ENCODE data around the gene LRRC51. TPM values are rescaled to one million over a fixed set of nuclear protein-coding genes. Genes with fewer than 3 reads are reported as not detected.

Gene LRRC51
- total RNA-seq, 1 donor from 2014 or later: 4.4 TPM

DNA sequence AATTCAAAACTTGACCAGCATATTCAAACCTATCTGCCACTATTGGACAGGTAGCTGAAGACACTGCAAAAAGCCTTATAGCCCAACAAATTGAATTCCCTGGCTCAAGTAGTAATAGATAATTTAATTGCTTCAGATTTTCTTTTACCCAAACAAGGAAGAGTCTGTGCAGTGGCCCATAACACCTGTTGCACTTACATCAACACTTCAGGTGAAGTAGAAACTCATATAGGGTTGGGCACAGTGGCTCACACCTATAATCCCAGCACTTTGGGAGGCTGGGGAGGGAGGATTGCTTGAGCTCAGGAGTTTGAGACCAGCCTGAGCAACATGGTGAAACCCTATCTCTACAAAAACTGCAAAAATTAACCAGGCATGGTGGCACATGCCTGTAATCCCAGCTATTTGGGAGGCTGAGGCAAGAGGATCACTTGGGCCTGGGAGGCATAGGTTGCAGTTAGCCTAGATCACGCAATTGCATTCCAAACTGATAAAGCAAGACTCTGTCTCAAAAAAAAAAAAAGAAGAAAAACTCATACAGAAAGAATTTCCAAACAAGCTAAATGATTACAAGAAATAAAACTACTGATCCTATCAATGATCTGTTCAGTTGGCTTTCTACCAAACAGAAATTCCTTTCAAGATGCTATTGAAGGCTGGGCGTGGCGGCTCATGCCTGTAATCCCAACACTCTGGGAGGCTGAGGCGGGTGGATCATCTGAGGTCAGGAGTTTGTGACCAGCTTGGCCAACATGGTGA, 64.3 kb downstream of the LRRC51 start:
- H3K9me3 ChIP-seq (ENCODE audit: insufficient read depth, low read depth, low read length): no peaks in the 10 kb centered on the region
- H3K27ac ChIP-seq (ENCODE audit: low read depth, low read length): peak overlapping the region; percentile 70
- Mint-ChIP-seq H3K27ac (ENCODE audit: unreplicated experiment) (no peak overlapping the region), H3K4me1 (ENCODE audit: low read depth, unreplicated experiment) (peaks cover 15% of the 10 kb centered on the region), H3K27me3 (ENCODE audit: low read depth, unreplicated experiment) (no peaks in the 10 kb centered on the region), H3K9me3 (ENCODE audit: unreplicated experiment) (no peaks in the 10 kb centered on the region), H3K36me3 (ENCODE audit: low read depth, unreplicated experiment) (no peaks in the 10 kb centered on the region), H3K4me3 (ENCODE audit: unreplicated experiment) (no peak overlapping the region)
- FAIRE-seq: no peak
- H4K20me1 ChIP-seq (ENCODE audit: insufficient read depth, low read length): no peaks in the 10 kb centered on the region
- no peaks in the 10 kb centered on the region for H3K36me3 ChIP-seq (ENCODE audit: insufficient read depth, low read length)
- peak overlapping the region; percentile 28 for H3K9ac ChIP-seq (ENCODE audit: low read length)
- H3K27me3 ChIP-seq (ENCODE audit: insufficient read depth, low read length): no peaks in the 10 kb centered on the region
- no peak overlapping the region for H2AFZ ChIP-seq (ENCODE audit: low read depth, low read length)
- H3K4me2 ChIP-seq (ENCODE audit: low read length): no peak overlapping the region
- TF ChIP-seq, protein P1, sequence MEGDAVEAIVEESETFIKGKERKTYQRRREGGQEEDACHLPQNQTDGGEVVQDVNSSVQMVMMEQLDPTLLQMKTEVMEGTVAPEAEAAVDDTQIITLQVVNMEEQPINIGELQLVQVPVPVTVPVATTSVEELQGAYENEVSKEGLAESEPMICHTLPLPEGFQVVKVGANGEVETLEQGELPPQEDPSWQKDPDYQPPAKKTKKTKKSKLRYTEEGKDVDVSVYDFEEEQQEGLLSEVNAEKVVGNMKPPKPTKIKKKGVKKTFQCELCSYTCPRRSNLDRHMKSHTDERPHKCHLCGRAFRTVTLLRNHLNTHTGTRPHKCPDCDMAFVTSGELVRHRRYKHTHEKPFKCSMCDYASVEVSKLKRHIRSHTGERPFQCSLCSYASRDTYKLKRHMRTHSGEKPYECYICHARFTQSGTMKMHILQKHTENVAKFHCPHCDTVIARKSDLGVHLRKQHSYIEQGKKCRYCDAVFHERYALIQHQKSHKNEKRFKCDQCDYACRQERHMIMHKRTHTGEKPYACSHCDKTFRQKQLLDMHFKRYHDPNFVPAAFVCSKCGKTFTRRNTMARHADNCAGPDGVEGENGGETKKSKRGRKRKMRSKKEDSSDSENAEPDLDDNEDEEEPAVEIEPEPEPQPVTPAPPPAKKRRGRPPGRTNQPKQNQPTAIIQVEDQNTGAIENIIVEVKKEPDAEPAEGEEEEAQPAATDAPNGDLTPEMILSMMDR (IDR thresholded peaks at IDR 0.05; ENCODE audit: insufficient read depth, low read depth, low read length): no peak
- no peak for TF ChIP-seq EZH2 (IDR thresholded peaks at IDR 0.05; ENCODE audit: insufficient read depth, low read length)
- H3K4me3 ChIP-seq (ENCODE audit: insufficient read depth, low read depth, low read length): no peak overlapping the region
- H3K4me1 ChIP-seq (ENCODE audit: insufficient read depth, low read length): peaks cover 20% of the 10 kb centered on the region
- H3K79me2 ChIP-seq (ENCODE audit: insufficient read depth, low read length): no peaks in the 10 kb centered on the region
- peak; percentile 84 for DNase-seq (ENCODE audit: low read depth)

Small RNA genes within 50 kb of the gene (microRNA-seq; reads per million reads assigned to microRNA genes)
- gene MIR3165: not detected

Other genes with a start within 250 kb of the LRRC51 start
- gene DEFB108B, start 247.7 kb upstream of the LRRC51 start, total RNA-seq: not detected in 2 replicates
- gene DEFB131B, start 202.4 kb upstream of the LRRC51 start, total RNA-seq: not detected in 2 replicates
- gene XNDC1N, start 152.3 kb upstream of the LRRC51 start, total RNA-seq: 7.6 and 7.8 TPM in 2 replicates
- gene RNF121, start 151.8 kb upstream of the LRRC51 start, total RNA-seq: 62.3 and 73.4 TPM in 2 replicates
- 14.1 and 15.2 TPM in 2 replicates for gene IL18BP, start 81.9 kb upstream of the LRRC51 start, total RNA-seq
- gene NUMA1, start 308 bp upstream of the LRRC51 start, total RNA-seq: 99.3 and 111 TPM in 2 replicates
- gene LAMTOR1, start 22.4 kb downstream of the LRRC51 start, total RNA-seq: 63.8 and 65.8 TPM in 2 replicates
- gene TOMT, start 25.1 kb downstream of the LRRC51 start, total RNA-seq: not detected in 2 replicates
- gene ANAPC15, start 31.8 kb downstream of the LRRC51 start, total RNA-seq: 36.1 and 39.0 TPM in 2 replicates
- not detected in 2 replicates for gene FOLR3, start 54.9 kb downstream of the LRRC51 start, total RNA-seq
- gene FOLR1, start 111.3 kb downstream of the LRRC51 start, total RNA-seq: 3.2 and 3.6 TPM in 2 replicates
- gene FOLR2, start 135.9 kb downstream of the LRRC51 start, total RNA-seq: not detected in 2 replicates
- 274 and 276 TPM in 2 replicates for gene INPPL1, start 143.9 kb downstream of the LRRC51 start, total RNA-seq
- 0.36 TPM in 1 of 2 replicates, not detected in the other for gene PHOX2A, start 163.3 kb downstream of the LRRC51 start, total RNA-seq